HCEC 1CT (cell line): ENCODE results near the gene USP40.
"Not testable (repeated sequence)": the region's sequence is repeated elsewhere in the genome, so short reads cannot be mapped to it uniquely, and the experiment has no call there.

Source experiments
- DNase-seq: peaks from one replicate; pipeline ENCODE4 v3.0.0-alpha.2; 2017

The USP40 gene, protein sequence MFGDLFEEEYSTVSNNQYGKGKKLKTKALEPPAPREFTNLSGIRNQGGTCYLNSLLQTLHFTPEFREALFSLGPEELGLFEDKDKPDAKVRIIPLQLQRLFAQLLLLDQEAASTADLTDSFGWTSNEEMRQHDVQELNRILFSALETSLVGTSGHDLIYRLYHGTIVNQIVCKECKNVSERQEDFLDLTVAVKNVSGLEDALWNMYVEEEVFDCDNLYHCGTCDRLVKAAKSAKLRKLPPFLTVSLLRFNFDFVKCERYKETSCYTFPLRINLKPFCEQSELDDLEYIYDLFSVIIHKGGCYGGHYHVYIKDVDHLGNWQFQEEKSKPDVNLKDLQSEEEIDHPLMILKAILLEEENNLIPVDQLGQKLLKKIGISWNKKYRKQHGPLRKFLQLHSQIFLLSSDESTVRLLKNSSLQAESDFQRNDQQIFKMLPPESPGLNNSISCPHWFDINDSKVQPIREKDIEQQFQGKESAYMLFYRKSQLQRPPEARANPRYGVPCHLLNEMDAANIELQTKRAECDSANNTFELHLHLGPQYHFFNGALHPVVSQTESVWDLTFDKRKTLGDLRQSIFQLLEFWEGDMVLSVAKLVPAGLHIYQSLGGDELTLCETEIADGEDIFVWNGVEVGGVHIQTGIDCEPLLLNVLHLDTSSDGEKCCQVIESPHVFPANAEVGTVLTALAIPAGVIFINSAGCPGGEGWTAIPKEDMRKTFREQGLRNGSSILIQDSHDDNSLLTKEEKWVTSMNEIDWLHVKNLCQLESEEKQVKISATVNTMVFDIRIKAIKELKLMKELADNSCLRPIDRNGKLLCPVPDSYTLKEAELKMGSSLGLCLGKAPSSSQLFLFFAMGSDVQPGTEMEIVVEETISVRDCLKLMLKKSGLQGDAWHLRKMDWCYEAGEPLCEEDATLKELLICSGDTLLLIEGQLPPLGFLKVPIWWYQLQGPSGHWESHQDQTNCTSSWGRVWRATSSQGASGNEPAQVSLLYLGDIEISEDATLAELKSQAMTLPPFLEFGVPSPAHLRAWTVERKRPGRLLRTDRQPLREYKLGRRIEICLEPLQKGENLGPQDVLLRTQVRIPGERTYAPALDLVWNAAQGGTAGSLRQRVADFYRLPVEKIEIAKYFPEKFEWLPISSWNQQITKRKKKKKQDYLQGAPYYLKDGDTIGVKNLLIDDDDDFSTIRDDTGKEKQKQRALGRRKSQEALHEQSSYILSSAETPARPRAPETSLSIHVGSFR

DNA sequence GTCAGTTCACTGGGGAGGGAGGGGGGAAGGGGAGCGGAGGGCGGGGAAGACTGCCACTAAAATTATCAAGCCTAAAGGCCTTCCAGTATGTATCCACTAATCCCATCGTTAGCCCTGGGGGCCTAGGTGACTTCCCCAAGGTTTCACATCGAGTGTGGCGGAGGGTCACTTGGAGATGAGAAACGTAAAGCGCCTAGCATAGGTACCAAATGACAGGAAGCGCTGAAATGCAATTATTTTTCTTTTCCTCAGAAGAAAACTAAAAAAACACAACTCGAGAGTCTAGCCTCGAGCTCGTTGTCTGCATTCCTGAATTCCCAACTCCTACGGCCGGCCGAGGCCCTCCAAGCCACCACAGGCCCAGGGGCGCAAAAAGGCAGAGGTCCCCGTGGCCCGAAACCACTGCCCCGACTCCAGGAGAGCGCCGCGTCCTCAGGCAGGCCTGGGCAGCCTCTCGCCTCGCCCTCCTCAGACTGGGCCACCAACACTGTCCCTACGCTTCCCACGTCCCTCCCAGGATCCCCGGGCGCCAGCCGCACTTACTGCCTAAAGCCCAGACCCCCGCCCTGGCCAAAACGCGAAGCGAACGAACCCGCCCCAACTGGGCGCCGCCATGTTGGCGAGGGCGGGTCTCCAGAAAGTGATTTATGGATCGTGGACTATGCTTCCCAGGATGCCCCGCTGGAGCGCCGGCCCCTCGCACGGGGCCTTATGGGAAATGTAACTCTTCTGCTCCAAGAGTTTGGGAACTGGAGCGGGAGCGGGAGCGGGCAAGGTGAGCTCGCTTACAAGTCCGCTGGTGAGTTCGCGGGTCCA, at the start of gene USP40:
Gene USP40, minus strand, starts transcription at position 642 of the 816 bp plus-strand sequence. CDS start 1,228 bp downstream, outside the sequence.
- peak; percentile 91 for DNase-seq

DNA sequence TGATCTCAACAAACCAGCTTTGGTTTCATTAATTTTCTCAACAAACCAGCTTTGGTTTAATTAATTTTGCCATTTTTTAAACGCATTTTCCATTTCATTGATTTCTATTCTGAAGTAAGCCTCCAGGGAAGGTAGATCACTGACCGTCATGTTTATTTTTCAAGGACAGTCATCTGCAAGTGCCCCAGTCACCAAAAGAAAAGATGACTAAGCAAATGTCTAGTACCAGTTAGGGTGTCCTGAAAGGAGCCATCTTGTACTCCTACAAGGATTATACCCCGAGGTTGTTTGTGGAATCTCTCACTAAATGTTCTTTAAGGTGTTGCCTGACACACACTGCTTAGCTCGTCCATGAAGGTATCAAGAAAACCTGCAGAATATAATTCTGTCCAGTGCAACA, 44.7 kb upstream of the USP40 start:
- DNase-seq, result no peak

GRCh38 chr2:233605680-233606079, 39.1 kb upstream of the USP40 start:
- DNase-seq, result no peak

DNA sequence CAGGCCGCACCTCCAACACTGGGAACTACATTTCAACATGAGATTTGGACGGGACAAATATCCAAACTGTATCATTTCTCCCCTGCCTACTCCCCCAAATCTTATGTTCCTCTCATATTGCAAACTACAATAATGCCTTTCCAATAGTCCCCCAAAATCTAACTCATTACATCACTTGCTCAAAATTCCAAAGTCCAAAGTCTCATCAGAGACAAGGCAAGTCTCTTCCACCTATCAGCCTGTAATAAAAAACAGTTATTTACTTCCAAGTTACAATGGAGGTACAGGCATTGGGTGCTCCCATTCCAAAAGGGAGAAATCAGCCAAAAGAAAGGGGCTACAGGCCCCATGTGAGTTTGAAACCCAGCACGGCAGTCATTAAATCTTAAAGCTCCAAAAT, 38.2 kb upstream of the USP40 start:
- DNase-seq, result no peak

- no peak for DNase-seq
Observed at GRCh38 chr2:233603520-233603919, 36.9 kb upstream of the USP40 start.

- no peak for DNase-seq
Observed at GRCh38 chr2:233602076-233602475, 35.5 kb upstream of the USP40 start.

GRCh38 chr2:233600386-233600785, 33.8 kb upstream of the USP40 start:
- no peak for DNase-seq

- DNase-seq, result no peak
Observed at GRCh38 chr2:233598952-233599351, 32.4 kb upstream of the USP40 start.

GRCh38 chr2:233597522-233597921, 30.9 kb upstream of the USP40 start:
- DNase-seq, result no peak

DNA sequence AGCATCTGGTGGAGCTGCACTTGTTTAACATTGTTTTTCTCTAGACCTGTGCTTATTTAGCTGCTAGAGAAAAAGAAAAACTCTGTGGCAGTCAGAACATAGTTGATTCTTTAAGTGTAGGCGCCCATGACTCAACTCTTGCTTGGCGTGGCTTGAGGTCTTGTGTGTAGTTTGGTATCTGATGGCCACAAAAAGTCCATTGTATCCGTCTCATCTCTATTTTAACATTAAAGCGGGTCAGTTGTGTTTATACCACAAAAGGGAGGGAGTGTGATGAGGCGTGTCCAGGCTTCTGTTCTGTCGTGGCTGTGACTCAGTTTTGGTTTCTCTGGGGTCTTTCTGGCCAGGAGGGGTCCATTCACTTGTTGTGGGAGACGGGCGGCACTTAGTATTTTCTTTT, 26.6 kb upstream of the USP40 start:
- DNase-seq, result no peak

GRCh38 chr2:233592706-233593105, 26.1 kb upstream of the USP40 start:
- DNase-seq, result not testable (repeated sequence)

- no peak for DNase-seq
Observed at GRCh38 chr2:233588400-233588799, 21.8 kb upstream of the USP40 start.

DNA sequence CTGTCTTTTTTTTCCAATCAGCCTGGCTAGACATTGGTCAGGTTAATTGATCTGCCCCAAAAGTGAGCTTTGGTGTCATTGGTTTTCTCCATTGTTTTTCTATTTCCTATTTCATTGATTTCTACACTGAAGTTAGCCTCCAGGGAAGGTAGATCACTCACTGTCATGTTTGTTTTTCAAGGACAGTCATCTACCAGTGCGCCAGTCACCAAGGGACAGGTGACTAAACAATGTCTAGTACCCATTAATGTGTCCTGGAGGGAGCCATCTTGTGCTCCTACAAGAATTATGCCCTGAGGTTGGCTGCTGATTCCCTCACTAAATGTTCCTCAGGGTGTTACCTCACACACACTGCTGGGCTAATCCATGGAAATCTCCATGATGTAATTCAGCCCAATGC, 17.6 kb upstream of the USP40 start:
- DNase-seq, result no peak

DNA sequence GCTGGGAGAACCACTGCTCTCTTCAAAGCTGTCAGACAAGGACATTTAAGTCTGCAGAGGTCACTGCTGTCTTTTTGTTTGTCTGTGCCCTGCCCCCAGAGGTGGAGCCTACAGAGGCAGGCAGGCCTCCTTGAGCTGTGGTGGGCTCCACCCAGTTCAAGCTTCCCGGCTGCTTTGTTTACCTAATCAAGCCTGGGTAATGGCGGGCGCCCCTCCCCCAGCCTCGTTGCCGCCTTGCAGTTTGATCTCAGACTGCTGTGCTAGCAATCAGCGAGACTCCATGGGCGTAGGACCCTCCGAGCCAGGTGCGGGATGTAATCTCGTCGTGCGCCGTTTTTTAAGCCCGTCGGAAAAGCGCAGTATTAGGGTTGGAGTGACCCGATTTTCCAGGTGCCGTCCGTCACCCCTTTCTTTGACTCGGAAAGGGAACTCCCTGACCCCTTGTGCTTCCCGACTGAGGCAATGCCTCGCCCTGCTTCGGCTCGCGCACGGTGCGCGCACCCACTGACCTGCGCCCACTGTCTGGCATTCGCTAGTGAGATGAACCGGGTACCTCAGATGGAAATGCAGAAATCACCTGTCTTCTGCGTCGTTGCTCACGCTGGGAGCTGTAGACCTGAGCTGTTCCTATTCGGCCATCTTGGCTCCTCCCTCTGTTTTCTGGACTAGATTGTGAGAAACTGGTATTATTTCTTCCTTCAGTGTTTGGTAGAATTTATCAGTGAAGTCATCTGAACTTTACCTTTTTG, 16.8 kb upstream of the USP40 start:
- not testable (repeated sequence) for DNase-seq

GRCh38 chr2:233577341-233577740, 10.8 kb upstream of the USP40 start:
- not testable (repeated sequence) for DNase-seq

- no peak for DNase-seq
Observed at GRCh38 chr2:233572468-233572867, 5.9 kb upstream of the USP40 start.

DNA sequence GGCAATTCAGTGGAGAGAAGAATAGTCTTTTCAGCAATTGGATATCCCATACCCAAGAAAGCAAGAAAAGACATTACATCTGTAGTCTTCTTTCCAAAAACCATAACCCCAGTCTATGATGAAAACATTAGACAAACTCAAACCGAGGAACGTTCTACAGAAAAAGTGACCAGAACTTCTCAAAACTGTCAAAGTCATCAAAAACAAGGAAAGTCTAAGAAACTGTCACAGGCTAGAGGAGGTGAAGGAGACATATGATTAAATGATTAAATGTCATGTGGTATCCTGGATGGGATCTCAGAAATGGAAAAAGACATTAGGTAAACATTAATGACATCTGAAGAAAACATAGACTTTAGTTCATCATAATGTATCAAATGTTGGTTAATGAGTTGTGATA, 4.9 kb upstream of the USP40 start:
- DNase-seq, result no peak

DNA sequence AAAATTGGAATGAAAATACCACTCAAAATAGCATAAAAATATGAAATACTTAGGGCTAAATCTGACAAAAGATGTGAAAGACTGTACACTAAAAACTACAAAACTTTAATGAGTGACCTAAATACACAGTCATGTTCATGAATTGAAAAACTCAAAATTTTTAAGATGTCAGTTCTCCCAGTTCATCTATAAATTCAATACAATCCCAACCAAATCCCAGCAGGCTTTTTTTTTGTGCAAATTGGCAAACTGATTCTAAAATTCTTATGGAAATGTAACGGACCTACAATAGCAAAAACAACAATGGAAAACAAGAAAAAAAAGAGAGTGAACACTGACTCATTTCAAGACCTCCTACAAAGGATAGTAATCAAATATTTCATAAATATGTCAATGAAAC, 4.4 kb upstream of the USP40 start:
- DNase-seq, result no peak

DNA sequence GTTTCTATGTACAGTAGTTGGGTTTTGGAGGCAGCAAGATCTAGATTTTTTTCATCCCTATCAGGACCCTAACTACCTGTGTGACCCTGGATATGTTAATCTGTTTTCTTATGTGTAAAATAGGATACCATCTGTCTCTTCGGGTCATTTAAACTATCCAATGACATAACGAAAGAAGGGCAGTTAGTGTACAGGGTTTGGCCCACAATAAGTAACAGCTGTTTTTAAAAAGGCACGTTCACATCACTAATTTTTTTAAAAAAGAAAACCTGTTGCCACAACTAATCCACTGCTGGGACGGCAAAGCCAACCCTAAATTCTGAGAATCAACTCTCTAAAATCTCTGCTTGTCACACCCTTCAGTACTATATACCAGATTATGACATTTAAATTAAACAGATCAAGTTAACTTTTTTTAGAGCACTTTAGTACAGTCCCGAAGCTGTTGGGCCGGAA, 869 bp downstream of the USP40 start:
- no peak for DNase-seq

GRCh38 chr2:233563663-233564430, 2.7 kb downstream of the USP40 start:
- DNase-seq, result no peak
